Nephron (organoid): ENCODE results near the gene LRFN3.

Experiments
- H3K27ac Mint-ChIP-seq, 3 experiments: 2 replicates each; pipeline ENCODE4 v1.8.0; 2020; ENCODE audit warnings: mixed read lengths in 3 of 3, mild to moderate bottlenecking in 2 of 3, moderate library complexity in 1 of 3
- H3K27me3 Mint-ChIP-seq: 2 replicates; pipeline ENCODE4 v1.8.0; 2021; ENCODE audit warnings: low read depth, mild to moderate bottlenecking, moderate library complexity, mixed read lengths
- H3K36me3 Mint-ChIP-seq: 2 replicates; pipeline ENCODE4 v1.8.0; 2020; ENCODE audit warnings: low read depth, mixed read lengths
- H3K4me1 Mint-ChIP-seq: 2 replicates; pipeline ENCODE4 v1.8.0; 2020; ENCODE audit warnings: mixed read lengths
- H3K4me3 Mint-ChIP-seq, 3 experiments: 2 replicates each; pipeline ENCODE4 v1.8.0; 2020; ENCODE audit warnings: mild to moderate bottlenecking in 3 of 3, mixed read lengths in 3 of 3, moderate library complexity in 2 of 3
- H3K9me3 Mint-ChIP-seq: 2 replicates; pipeline ENCODE4 v1.8.0; 2020; ENCODE audit warnings: mixed read lengths
- CTCF ChIP-seq, 3 experiments: fragments of 200-600 bp; sonication (generic); IDR thresholded peaks; one replicate each; pipeline ENCODE4 v1.5.0; 2021; ENCODE audit warnings: antibody characterized with exemption in 3 of 3; ENCODE audit not compliant: unreplicated experiment in 3 of 3

The LRFN3 gene

DNA sequence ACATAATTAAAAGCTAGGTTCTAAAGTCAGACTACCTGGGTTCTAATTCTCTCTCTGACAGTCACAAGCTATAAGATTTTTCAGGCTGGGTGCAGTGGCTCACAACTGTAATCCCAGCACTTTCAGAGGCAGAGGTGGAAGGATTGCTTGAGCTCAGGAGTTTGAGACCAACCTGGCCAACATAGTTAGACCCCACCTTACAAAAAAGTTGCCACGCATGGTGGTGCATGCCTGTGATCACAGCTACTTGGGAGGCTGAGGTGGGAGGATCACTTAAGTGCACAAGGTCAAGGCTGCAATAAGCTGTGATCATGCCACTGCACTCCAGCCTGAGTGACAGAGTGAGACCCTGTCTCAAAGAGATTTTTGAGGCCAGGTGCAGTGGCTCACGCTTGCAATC is 41.8 kb upstream of the LRFN3 start:
- no peaks in the 10 kb centered on the region for H3K9me3 Mint-ChIP-seq
- H3K36me3 Mint-ChIP-seq: peaks cover 24% of the 10 kb centered on the region
- H3K4me3 Mint-ChIP-seq: no peak overlapping the region
- no peak for TF ChIP-seq CTCF (IDR thresholded peaks at IDR 0.05; ENCODE audit: unreplicated experiment in 3 of 3)
- H3K27me3 Mint-ChIP-seq: no peaks in the 10 kb centered on the region
- H3K4me1 Mint-ChIP-seq: peaks cover 4% of the 10 kb centered on the region
- H3K27ac Mint-ChIP-seq: no peak overlapping the region

GRCh38 chr19:35895911-35896642 is 40.1 kb upstream of the LRFN3 start:
- no peak for TF ChIP-seq CTCF (IDR thresholded peaks at IDR 0.05; ENCODE audit: unreplicated experiment in 3 of 3)
- Mint-ChIP-seq H3K36me3 (peaks cover 11% of the 10 kb centered on the region), H3K27ac (no peak overlapping the region), H3K9me3 (no peaks in the 10 kb centered on the region), H3K4me1 (peaks cover 4% of the 10 kb centered on the region), H3K4me3 (peak overlapping the region in 2 of 3 experiments; percentile 43 to 62), H3K27me3 (no peaks in the 10 kb centered on the region)

- Mint-ChIP-seq H3K27me3 (no peaks in the 10 kb centered on the region), H3K27ac (no peak overlapping the region)
- no peak for TF ChIP-seq CTCF (IDR thresholded peaks at IDR 0.05; ENCODE audit: unreplicated experiment in 3 of 3)
Observed at GRCh38 chr19:35896643-35897040, 39.5 kb upstream of the LRFN3 start.

DNA sequence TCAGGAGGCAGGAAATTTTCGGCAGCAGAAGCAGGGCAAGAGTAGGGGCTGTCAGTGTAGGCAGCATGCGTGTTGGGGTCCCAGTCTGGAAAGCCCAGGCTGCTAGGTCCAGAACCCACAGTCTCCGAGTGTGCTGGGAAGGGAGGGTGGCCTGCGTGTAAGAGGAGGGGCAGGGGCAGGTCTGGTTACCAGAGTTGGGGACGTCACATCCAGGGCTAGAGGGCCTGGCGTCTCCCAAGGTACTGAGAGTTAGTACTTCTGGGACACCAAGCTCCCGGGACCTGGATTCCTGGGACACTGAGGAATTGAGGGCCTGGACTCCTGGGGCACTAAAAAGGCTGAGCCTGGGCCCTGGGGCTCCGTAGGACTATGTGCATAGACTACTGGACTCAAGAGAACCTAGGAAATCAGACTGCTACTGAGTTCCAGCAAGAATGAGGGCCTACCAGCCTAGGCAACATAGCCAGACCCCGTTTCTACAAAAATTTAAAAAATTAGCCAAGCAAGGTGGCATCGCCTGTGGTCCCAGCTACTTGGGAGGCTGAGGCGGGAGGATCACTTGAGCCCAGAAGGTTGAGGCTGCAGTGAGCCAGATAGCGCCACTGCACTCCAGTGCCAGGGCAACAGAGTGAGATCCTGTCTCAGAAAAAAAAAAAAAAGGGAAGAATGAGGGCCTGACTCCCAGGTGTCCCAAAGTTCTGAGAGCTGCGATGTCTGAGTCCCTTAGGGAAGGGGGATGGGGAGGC is 38.3 kb upstream of the LRFN3 start:
- Mint-ChIP-seq H3K27ac (no peak overlapping the region), H3K4me3 (peak overlapping the region; percentile 79 to 97 (median 93)), H3K36me3 (peaks cover 5% of the 10 kb centered on the region), H3K9me3 (no peaks in the 10 kb centered on the region), H3K4me1 (peaks cover 10% of the 10 kb centered on the region), H3K27me3 (peaks cover 11% of the 10 kb centered on the region)
- no peak for TF ChIP-seq CTCF (IDR thresholded peaks at IDR 0.05; ENCODE audit: unreplicated experiment in 3 of 3)

More at GRCh38 chr19:35896643-35897040, 39.5 kb upstream of the LRFN3 start:
- H3K9me3 Mint-ChIP-seq: no peaks in the 10 kb centered on the region
- H3K36me3 Mint-ChIP-seq: peaks cover 10% of the 10 kb centered on the region
- no peak overlapping the region for H3K4me3 Mint-ChIP-seq
- peaks cover 4% of the 10 kb centered on the region for H3K4me1 Mint-ChIP-seq

DNA sequence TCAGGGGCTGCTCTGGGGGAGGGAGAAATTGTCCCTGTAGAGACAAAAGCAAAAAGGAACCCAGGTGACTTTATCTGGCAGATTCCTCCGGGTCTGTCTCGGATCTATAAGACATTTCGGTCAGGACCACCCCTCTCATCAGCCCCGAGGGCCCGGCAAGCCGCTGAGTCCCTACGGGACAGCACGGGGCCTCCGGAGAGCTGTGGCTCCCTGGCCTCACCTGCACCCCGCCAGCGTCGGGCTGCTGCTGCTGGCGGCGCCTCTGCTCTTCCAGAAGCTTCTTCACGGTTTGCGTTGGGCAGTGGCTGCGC is 37.7 kb upstream of the LRFN3 start:
- H3K4me1 Mint-ChIP-seq: peaks cover 13% of the 10 kb centered on the region
- no peaks in the 10 kb centered on the region for H3K9me3 Mint-ChIP-seq
- no peak overlapping the region for H3K27ac Mint-ChIP-seq
- peaks cover 17% of the 10 kb centered on the region for H3K27me3 Mint-ChIP-seq
- TF ChIP-seq CTCF (IDR thresholded peaks at IDR 0.05; ENCODE audit: unreplicated experiment in 3 of 3): no peak
- H3K36me3 Mint-ChIP-seq: peaks cover 5% of the 10 kb centered on the region
- H3K4me3 Mint-ChIP-seq: peak overlapping the region; percentile 93 to 97 (median 97)
